ENCODE results near the gene IFITM5.
"Not testable (repeated sequence)": the region's sequence is repeated elsewhere in the genome, so short reads cannot be mapped to it uniquely, and the experiment has no call there.

The IFITM5 gene

DNA sequence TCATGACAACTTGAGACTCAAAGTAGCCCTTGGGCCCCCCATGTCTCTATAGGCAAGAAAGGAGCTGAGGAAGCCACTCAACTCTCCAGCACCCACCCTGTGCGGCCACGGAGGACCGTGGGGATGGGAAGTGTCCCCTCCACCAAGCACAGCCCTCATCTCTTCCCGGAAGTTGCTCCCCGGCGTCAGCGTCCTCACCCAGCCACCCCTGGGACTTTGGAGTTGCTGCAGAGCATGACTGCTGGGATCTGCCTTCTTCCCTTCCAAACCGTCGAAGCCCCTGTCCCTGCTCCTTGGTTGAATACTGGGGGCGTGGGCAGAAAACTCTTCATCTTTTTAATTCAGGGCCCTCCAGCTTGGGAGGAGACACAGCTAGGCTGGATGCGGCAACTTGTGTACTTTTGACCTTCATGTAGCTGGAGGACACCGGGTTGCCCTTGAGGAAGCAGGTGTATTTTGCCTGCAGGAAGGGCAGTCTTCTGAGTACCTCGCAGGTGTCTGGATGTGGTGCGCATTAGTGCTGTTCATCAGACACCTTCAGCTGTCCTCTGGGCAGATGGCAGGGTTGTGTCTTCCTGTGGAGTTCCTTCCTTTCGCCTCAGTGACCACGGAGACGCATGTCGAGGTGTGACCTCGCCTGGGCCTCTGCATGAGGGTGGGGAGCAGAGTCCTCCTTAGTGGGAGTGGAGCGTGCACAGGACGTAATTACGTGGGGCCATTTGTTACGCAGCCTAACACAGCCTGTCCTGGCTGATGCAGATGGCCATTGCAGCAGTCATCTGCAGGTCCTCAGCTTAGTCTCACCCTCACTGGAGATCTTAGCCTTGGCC lies 33.5 kb upstream of the IFITM5 start:
- Mint-ChIP-seq H3K27ac (ENCODE audit: low read depth) (no peak overlapping the region), H3K4me3 (no peak overlapping the region), H3K27me3 (no peaks in the 10 kb centered on the region), H3K36me3 (ENCODE audit: insufficient read depth) (peaks cover 1% of the 10 kb centered on the region), H3K9me3 (no peaks in the 10 kb centered on the region), H3K4me1 (peaks cover 44% of the 10 kb centered on the region)
- DNase-seq (ENCODE audit: low spot score in 2 of 2), result no peak
- ATAC-seq (replicated peaks; ENCODE audit: extremely low read depth, poor library complexity, severe bottlenecking), result no peak

DNA sequence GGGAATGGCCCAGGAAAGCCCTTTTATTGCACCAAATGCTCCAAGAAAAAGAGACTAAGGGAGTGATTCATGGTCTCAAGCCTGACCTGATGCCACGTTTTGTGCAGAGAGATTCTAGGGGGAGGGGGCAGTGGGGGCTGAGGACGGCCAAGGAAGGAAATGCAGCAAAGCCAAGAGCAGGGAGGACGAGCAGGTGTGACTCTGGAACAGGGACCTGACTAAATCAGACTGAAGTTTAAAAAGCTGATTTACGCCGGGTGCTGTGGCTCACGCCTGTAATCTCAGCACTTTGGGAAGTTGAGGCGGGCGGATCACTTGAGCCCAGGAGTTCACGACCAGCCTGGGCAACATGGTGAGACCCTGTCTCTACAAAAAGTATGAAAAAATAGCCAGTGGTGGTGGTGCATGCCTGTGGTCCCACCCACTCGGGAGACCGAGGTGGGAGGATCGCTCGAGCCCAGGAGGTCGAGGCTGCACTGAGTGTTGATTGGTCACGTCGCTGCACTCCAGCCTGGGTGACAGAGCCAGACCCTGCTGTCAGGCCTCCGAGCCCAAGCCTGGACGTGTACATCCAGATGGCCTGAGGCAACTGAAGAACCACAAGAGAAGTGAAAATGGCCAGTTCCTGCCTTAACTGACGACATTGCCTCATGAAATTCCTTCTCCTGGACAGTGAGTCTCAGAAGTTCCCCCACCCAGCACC lies 32.2 kb upstream of the IFITM5 start:
- Mint-ChIP-seq H3K9me3 (no peaks in the 10 kb centered on the region), H3K4me1 (peaks cover 50% of the 10 kb centered on the region), H3K27ac (ENCODE audit: low read depth) (peak overlapping the region; percentile 86), H3K4me3 (peak overlapping the region; percentile 72), H3K36me3 (ENCODE audit: insufficient read depth) (peaks cover 1% of the 10 kb centered on the region), H3K27me3 (no peaks in the 10 kb centered on the region)
- no peak for ATAC-seq (replicated peaks; ENCODE audit: extremely low read depth, poor library complexity, severe bottlenecking)
- DNase-seq (ENCODE audit: low spot score in 2 of 2), result no peak

DNA sequence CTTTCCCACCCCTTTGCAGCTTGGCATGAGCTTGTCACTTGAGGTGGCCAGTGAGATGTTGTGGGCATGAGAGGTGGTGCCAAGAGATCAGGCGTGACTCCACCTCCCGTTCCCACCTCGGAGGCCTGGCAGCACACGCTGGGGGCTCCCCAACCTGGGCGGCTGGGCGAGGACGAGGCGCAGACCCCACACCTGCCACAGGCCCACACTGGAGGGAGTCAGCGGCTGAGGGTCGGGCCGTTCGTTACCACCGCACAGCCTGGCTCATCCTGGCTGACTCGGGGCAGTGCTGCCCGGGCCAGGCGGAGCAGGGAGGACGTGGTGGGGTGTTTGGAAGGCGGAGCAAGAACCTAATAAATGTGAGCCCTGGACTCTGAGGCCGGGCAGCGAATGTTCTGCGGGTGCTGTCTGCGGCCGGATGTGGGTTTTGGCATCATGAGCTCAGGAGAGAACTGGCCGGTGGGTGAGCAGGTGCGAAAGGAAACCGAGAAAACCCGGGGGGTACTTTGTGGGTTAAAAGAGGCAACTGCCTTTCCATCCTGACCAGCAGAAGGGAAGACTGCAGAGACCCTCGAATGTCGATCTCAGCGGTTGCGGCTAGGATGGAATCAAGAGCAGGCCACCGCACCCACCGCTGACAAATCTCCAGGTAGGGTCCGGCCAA lies 31.5 kb upstream of the IFITM5 start:
- DNase-seq (ENCODE audit: low spot score in 2 of 2), result no peak
- Mint-ChIP-seq H3K4me1 (peaks cover 50% of the 10 kb centered on the region), H3K27me3 (no peaks in the 10 kb centered on the region), H3K27ac (ENCODE audit: low read depth) (peak overlapping the region; percentile 86), H3K36me3 (ENCODE audit: insufficient read depth) (peaks cover 1% of the 10 kb centered on the region), H3K9me3 (no peaks in the 10 kb centered on the region), H3K4me3 (peak overlapping the region; percentile 72)
- no peak for ATAC-seq (replicated peaks; ENCODE audit: extremely low read depth, poor library complexity, severe bottlenecking)

DNA sequence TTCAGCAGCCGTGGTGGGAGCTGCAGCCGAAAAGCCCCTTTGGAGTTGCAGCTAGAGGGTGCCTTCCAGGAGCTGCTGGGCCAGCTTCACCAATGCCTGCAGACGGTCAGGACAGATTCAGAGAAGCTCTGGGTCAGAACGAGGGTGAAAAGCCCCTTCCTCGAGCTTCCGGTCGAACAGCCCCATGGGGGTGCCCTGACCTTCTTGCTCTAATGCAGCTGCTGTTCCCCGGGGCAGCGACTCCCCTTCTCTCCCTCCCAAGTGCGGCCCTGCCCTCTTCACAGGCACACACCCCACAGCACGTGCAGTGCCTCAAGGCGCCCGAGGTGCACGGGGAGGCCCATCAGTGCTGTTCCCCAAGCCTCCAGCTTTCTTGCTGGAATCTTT lies 31.0 kb upstream of the IFITM5 start:
- H3K36me3 Mint-ChIP-seq (ENCODE audit: insufficient read depth), result peaks cover 1% of the 10 kb centered on the region
- peak overlapping the region; percentile 72 for H3K4me3 Mint-ChIP-seq
- no peak overlapping the region for H3K27ac Mint-ChIP-seq (ENCODE audit: low read depth)
- ATAC-seq (replicated peaks; ENCODE audit: extremely low read depth, poor library complexity, severe bottlenecking) (no peak), DNase-seq (ENCODE audit: low spot score in 2 of 2) (no peak)
- no peaks in the 10 kb centered on the region for H3K9me3 Mint-ChIP-seq
- H3K27me3 Mint-ChIP-seq, result no peaks in the 10 kb centered on the region
- peaks cover 51% of the 10 kb centered on the region for H3K4me1 Mint-ChIP-seq

DNA sequence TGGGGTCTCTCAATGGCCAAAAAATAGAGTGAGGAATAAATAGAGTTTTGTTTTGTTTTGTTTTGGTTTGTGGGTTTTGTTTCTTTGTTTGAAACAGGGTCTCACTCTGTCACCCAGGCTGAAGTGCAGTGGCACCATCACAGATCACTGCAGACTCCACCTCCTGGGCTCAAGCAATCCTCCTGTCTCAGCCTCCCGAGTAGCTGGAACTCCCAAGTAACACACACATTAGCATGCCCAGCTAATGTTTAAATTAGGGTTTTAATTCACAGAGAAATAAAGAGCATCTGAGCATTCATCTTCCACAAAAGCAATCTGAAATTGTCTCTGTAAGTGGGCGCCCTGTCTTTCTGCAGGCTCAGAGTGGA lies 30.5 kb upstream of the IFITM5 start:
- Mint-ChIP-seq H3K4me1 (peaks cover 54% of the 10 kb centered on the region), H3K27ac (ENCODE audit: low read depth) (no peak overlapping the region), H3K36me3 (ENCODE audit: insufficient read depth) (peaks cover 1% of the 10 kb centered on the region), H3K4me3 (peak overlapping the region; percentile 42), H3K9me3 (no peaks in the 10 kb centered on the region), H3K27me3 (no peaks in the 10 kb centered on the region)
- DNase-seq (ENCODE audit: low spot score in 2 of 2) (no peak), ATAC-seq (replicated peaks; ENCODE audit: extremely low read depth, poor library complexity, severe bottlenecking) (no peak)

DNA sequence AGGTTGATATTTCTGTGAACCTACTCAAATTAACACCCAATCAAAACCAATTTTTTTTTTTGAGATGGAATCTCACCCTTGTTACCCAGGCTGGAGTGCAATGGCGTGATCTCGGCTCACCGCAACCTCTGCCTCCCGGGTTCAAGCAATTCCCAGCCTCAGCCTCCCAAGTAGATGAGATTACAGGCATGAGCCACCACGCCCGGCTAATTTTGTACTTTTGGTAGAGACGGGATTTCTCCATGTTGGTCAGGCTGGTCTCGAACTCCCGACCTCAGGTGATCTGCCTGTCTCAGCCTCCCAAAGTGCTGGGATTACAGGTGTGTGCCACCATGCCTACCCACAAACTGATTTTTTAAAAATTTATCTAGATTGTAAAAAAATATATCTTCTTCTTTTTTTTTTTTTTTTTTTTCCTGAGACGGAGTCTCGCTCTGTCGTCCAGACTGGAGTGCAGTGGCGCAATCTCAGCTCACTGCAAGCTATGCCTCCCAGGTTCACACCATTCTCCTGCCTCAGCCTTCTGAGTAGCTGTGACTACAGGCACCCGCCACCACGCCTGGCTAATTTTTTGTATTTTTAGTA lies 29.3 kb upstream of the IFITM5 start:
- not testable (repeated sequence) for H3K36me3 Mint-ChIP-seq (ENCODE audit: insufficient read depth); ATAC-seq (replicated peaks; ENCODE audit: extremely low read depth, poor library complexity, severe bottlenecking); DNase-seq (ENCODE audit: low spot score in 2 of 2); H3K9me3 Mint-ChIP-seq; H3K27me3 Mint-ChIP-seq; H3K4me3 Mint-ChIP-seq
- Mint-ChIP-seq H3K4me1 (peaks cover 59% of the 10 kb centered on the region), H3K27ac (ENCODE audit: low read depth) (peak overlapping the region; percentile 72)

DNA sequence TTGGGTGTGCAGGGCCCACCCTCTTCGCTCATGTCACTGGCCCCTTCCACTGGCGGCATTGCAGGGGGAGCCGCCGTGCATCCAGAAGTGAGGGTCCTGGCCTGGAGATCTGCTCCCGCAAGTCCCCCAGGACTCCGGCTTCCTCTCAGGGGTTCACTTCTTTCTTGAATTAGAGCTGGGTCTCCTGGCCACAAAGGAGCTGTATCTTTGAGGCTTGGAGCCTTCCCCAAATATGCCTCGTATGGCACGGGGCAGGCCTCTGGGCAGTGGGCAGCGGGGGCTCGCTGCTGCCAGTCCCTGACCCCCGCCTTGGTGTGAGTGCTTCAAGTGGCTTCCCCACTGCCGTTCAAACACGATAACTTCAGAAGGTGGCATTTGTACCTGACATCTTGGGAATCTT lies 28.7 kb upstream of the IFITM5 start:
- Mint-ChIP-seq H3K9me3 (no peaks in the 10 kb centered on the region), H3K4me3 (no peak overlapping the region), H3K27ac (ENCODE audit: low read depth) (no peak overlapping the region), H3K27me3 (no peaks in the 10 kb centered on the region), H3K4me1 (peaks cover 59% of the 10 kb centered on the region), H3K36me3 (ENCODE audit: insufficient read depth) (peaks cover 1% of the 10 kb centered on the region)
- ATAC-seq (replicated peaks; ENCODE audit: extremely low read depth, poor library complexity, severe bottlenecking) (no peak), DNase-seq (ENCODE audit: low spot score in 2 of 2) (no peak)

DNA sequence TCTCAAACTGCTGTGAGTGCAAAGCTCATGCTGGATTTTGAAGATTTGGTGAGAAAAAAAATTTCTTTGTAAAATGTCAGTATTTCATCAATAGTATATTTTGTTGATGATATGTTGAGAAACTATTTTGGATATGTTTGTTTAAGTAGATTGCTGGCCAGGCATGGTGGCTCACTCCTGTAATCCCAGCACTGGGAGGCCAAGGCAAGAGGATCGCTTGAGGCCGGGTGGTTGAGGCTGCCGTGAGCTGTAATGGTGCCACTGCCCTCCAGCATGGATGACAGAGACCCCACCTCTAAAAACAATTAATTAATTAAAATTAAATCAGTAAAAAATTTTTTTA lies 28.2 kb upstream of the IFITM5 start:
- Mint-ChIP-seq H3K27ac (ENCODE audit: low read depth) (peak overlapping the region; percentile 86), H3K9me3 (no peaks in the 10 kb centered on the region), H3K36me3 (ENCODE audit: insufficient read depth) (no peaks in the 10 kb centered on the region), H3K4me1 (peaks cover 59% of the 10 kb centered on the region), H3K4me3 (peak overlapping the region; percentile 61), H3K27me3 (no peaks in the 10 kb centered on the region)
- DNase-seq (ENCODE audit: low spot score in 2 of 2) (no peak), ATAC-seq (replicated peaks; ENCODE audit: extremely low read depth, poor library complexity, severe bottlenecking) (no peak)

DNA sequence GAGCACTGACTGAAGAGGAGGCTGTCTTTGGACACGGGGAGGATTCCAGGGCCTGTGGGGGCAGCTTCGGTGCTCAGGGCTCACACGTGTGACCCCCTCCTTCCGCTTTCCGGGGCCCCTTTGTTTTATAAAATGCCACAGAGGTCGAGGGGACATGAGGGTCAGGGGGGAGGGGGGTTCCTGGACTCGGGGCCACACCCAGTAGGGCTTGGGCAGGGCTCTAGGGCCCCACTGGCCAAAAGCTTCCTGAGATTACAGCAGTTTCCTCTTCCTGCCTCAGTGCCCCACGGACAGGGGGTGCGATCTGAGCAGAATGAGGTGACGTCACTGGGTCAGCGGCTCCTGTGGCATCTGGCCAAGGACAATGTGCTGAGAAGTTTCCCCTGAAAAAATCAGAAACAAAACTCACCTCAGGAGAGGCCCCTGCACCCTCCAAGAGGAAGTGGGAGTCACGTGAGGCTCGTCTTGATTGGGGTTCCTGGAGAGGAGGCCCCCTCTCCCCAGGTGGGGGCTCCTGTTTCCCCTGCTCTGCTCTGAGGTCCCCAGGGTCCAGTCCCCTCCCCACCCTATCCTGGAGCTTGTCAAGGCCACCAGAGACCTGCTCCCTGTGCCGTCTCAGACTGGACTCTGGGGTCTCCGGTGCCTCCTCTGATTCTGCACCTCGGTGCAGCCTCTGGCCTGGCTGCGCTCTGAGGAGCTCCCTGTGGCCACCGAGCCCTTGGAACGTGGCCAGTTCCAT lies 27.7 kb upstream of the IFITM5 start:
- Mint-ChIP-seq H3K4me3 (peak overlapping the region; percentile 61), H3K27ac (ENCODE audit: low read depth) (peak overlapping the region; percentile 86), H3K4me1 (peaks cover 59% of the 10 kb centered on the region), H3K36me3 (ENCODE audit: insufficient read depth) (no peaks in the 10 kb centered on the region), H3K27me3 (no peaks in the 10 kb centered on the region), H3K9me3 (no peaks in the 10 kb centered on the region)
- ATAC-seq (replicated peaks; ENCODE audit: extremely low read depth, poor library complexity, severe bottlenecking) (peak; percentile 71), DNase-seq (ENCODE audit: low spot score in 2 of 2) (peak in 1 of 2 donors; percentile 73)

DNA sequence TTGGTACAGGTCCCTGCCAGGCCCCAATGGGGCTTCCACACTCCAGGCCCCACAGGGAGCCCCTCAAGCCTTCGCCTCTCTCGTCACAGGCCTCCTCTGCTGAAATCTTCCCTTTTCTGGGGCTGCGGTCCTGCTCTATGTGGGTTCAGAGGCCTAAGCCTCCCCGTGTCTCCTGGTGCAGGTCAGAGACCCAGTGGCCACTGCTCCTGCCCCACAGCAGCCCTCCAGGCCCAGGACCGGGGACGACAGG lies 27.2 kb upstream of the IFITM5 start:
- peak overlapping the region; percentile 86 for H3K27ac Mint-ChIP-seq (ENCODE audit: low read depth)
- H3K9me3 Mint-ChIP-seq, result no peaks in the 10 kb centered on the region
- H3K4me3 Mint-ChIP-seq, result peak overlapping the region; percentile 61
- no peaks in the 10 kb centered on the region for H3K27me3 Mint-ChIP-seq
- H3K36me3 Mint-ChIP-seq (ENCODE audit: insufficient read depth), result no peaks in the 10 kb centered on the region
- ATAC-seq (replicated peaks; ENCODE audit: extremely low read depth, poor library complexity, severe bottlenecking), result no peak
- no peak for DNase-seq (ENCODE audit: low spot score in 2 of 2)
- peaks cover 57% of the 10 kb centered on the region for H3K4me1 Mint-ChIP-seq

DNA sequence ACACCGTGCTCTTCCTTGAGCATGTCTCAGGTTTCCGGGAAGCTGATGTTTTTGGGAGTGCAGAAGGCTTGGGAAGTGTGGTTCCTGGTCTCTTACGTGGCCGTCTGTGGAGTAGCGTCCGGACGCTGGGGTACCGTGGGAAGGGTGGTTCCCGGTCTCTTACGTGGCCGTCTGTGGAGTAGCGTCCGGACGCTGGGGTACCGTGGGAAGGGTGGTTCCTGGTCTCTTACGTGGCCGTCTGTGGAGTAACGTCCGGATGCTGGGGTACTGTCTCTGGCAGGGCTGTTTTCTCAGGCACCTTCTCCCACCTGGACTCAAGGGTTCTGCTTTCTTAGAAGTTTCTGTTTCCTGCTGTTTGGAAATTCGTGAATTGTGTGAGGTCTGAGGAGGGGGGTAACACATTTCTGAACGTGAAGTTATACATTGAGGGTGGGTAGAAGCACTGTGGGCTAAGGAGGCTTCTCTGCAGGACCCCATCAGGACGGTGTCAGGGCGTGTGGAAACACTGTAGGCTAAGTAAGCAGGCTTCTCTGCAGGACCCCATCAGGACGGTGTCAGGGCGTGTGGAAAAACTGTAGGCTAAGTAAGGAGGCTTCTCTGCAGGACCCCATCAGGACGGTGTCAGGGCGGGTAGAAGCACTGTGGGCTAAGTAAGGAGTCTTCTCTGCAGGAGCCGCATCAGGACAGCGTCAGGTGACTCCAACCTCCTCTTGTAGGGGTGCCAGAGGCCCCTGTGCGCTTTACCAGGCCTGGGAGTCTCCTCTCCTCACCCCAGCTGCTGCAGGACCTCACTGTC lies 26.7 kb upstream of the IFITM5 start:
- no peaks in the 10 kb centered on the region for H3K9me3 Mint-ChIP-seq
- H3K27ac Mint-ChIP-seq (ENCODE audit: low read depth), result peak overlapping the region; percentile 86
- DNase-seq (ENCODE audit: low spot score in 2 of 2), result no peak
- H3K27me3 Mint-ChIP-seq, result no peaks in the 10 kb centered on the region
- peaks cover 53% of the 10 kb centered on the region for H3K4me1 Mint-ChIP-seq
- peak overlapping the region; percentile 61 for H3K4me3 Mint-ChIP-seq
- no peaks in the 10 kb centered on the region for H3K36me3 Mint-ChIP-seq (ENCODE audit: insufficient read depth)
- no peak for ATAC-seq (replicated peaks; ENCODE audit: extremely low read depth, poor library complexity, severe bottlenecking)

Measured in central memory CD8-positive, alpha-beta T cell (primary cell).